Measurements from ENCODE around the gene XCR1. TPM values are rescaled to one million over a fixed set of nuclear protein-coding genes. Genes with fewer than 3 reads are reported as not detected.
A peak's percentile ranks its signal among the peaks of the same experiment; 100 is the strongest.
"Not testable (repeated sequence)": the region's sequence is repeated elsewhere in the genome, so short reads cannot be mapped to it uniquely, and the experiment has no call there.

XCR1 gene
- polyA plus RNA-seq, 1 donor = 0.35 TPM

DNA sequence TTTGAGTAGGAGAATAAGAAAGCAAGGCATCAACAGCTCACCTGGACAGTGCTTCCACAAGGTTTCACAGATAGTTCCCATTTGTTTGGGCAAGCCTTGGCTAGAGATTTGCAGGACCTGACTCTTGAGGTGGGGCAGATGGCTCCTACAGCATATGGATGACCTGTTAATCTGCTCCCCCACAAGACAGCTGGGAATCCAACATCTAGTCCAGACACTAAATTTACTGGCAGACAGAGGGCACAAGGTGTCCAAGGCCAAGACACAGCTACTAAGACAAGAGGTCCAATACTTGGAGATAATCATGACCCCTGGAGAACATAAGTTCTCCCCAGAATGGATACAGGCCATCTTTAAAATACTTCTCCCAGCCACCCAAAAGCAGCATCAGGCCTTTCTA lies 23.6 kb downstream of the XCR1 start:
- DNase-seq = not testable (repeated sequence)

GRCh38 chr3:46001178-46001577 lies 26.1 kb downstream of the XCR1 start:
- DNase-seq = no peak

DNA sequence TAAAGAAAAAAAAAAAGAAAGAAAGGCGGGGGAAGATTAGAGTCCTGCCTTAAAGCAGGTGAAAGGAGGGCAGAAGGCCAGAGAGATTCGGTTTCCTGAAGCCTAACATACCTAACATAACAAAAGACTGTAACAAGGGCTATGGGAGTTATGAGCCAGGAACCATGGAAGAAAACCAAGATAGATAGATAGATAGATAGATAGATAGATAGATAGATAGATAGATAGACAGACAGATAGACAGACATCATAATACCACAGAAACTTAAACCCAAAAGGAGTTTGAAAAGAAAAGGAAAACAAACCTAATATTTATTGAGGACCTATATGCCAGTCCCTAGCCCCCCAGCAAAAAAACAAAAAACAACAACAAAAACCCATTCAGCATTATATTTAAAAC lies 29.3 kb downstream of the XCR1 start:
- DNase-seq = no peak

GRCh38 chr3:45997499-45997898 lies 29.8 kb downstream of the XCR1 start:
- DNase-seq = not testable (repeated sequence)

DNA sequence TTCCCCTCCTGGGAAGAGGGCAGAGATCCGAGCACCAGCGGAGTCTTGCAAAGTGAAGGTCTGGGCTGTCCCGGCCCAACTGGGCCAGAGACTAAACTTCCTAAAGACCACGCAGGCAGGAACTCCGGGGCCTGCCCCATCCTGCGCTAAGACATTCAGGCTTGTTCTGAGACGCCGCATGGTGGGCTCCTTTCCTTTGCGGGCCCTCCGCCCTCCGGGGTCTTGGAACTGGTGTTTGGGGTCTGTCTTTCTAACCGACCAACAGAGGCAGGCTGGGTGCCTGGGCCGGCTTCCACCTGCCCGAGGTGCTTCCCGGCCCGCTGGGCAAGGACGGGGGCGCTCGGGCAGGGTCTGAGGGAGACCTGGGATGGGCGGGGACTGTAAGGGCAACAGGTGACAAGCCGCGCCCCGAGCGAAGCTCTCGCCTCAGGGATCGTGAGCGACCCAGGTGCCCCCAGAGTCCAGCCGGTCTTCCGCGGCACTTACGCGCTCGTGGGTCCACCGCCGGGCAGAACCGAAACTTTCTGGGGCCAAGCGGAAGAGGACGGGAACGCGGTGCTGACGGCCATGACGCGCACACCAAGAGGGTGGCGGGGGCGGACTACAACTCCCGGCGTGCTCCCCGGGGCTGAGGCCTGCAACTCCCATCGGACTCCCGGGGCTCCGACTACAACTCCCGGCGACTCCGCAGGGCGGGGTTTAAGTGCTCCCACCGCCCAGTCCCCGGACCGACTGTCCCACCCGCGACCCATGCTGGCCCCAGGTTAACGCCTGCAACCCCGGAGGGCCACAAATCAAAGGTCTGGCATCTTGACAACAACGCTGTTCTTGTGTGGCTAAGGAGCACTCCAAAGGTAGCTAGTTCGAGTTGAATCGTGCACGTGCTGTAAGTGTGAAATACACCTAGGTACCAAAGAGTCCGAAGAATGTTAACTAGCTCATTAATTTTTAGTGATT lies 31.8 kb downstream of the XCR1 start, which contains the start of gene FYCO1:
FYCO1 (minus strand) TSS at position 589 of the 957 bp plus-strand sequence. CDS start 10,914 bp downstream, outside the sequence.
- peak; percentile 90 for DNase-seq

GRCh38 chr3:45994419-45995235 lies 32.7 kb downstream of the XCR1 start:
- no peak for DNase-seq

DNA sequence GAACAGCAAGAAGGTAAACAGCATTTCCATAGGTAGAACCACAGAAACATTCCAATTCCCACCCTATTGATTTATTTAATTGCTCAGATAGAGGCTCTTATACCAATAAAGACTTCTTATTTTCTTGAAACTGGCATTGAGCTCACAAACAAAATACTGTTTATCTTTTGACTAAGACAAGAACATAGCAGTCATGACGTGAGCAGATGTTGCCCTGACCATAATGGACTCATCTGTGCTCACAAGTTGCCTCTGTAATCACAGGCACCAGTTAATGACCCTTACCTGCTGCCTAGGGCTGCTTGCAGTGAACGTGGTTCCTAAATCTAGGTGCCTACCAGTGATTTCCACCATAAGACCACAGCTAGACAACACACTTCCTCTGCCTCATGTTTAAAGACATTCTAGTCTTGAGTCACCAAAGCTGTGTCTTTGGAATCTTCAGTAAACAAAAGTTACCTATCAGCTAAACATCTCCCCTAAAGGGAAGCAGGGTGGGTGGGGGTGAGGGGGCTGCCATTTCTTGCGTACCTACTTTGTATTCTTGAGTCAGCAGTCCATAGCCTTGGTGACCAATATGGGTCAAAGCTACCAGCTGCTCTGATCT lies 33.8 kb downstream of the XCR1 start:
- DNase-seq = no peak

DNA sequence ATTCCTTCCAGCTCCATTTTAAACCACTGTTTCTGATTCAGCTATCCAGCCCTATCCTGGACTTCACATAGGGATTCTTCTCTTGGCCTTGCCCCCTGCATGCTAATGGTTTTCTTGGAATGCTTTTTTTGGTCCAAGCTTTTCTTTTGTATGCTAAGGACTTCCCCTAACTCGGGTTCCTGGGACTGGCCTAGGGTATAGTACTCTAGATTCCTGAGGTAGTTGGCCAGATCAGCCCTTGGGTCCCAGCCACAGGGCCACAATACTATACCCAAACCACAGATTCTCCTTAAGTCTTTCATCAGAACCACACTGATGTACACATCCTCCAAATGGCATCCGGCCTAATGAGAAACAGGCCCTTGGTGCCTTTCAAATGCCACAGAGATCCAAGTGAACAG lies 34.5 kb downstream of the XCR1 start:
- no peak for DNase-seq

DNA sequence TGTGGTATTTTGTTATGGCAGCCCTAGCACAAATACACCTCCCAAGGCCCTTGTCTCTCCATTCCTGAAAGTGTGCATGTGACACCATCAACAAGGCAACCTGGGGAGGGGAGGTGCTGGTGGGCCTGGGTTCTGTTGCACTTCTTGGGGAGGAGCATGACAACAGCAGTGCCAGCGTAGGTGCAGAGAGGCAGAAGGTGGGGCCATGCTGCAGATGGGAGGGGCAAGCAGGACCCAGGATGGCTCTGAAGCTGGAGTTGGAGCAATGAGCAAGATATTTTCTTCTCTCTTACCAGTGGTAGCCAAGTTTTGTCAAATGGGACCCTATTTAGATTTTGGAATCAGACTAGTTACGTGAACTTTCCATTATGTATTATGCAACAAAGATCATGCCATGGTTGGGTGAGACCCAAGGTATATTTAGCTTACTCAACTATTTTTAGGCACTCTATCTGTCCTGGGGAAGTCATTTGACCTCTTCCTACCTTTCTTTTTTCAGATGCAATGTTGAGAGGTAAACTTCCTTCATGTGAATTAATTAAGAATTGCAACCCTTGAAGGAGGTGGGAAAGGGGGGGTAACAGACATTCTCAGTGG lies 35.1 kb downstream of the XCR1 start:
- DNase-seq = no peak

DNA sequence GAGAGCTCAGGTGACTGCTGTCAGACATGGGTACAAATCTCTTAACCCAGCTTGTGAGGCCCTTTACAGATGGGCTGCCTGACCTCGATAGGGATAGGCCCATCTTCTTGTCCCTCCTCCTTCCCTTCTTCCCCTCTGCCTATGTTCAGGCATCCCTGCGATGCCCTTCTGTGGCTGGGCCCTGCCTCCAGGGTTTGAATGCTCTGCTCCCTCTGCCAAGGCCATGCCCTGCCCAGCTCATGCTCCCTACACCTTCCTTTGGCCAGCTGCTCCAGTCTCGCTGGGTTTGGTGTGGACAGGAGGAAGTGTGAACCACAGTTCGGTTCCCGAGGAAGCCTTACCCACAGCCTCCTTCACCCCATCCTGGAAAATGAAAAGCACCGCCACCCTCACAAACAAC lies 35.9 kb downstream of the XCR1 start:
- DNase-seq = no peak

GRCh38 chr3:45990181-45990580 lies 37.1 kb downstream of the XCR1 start:
- DNase-seq = no peak

DNA sequence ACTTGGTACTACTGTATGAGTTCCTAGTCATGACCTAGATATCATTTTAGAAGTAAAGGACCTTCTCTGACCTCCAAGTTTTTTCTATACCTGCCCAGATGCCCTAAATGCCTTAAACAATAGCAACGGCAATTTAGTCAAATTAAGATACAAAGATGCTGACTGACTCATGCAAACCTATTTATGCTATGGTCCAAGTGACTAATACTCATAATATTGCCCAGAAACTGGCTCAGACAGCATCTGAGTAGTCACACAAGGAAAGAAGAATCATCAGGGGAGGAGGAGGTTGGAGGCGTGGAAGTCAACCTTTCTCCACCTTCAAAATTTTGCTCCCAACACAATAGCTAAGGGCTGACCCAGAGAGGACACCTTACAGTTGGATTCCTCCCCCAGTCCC lies 38.5 kb downstream of the XCR1 start:
- DNase-seq = no peak

DNA sequence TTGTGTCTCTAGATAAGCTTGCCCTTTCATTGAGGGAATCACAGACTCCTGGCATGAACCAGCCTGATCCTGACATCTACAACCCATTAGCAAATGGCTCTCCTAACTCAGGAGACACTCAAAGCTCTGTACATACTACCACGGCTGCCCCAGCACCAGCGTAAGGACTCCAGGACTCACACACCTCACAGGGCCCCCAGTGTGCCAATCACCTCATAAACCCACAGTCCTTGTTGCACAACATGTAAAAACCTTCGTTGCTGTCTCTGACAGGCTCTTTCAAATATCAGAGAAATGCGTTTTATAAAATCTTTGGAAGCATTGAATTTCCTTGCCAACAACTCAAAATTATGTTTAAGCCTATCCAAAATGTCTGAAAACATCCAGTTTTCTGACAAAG lies 38.9 kb downstream of the XCR1 start:
- DNase-seq = no peak

GRCh38 chr3:45987368-45988291 lies 39.7 kb downstream of the XCR1 start:
- DNase-seq = peak; percentile 53

- DNase-seq = no peak
These were observed 40.8 kb downstream of the XCR1 start for GRCh38 chr3:45986303-45986982.

- no peak for DNase-seq
These were observed 41.6 kb downstream of the XCR1 start for GRCh38 chr3:45985532-45986302.

DNA sequence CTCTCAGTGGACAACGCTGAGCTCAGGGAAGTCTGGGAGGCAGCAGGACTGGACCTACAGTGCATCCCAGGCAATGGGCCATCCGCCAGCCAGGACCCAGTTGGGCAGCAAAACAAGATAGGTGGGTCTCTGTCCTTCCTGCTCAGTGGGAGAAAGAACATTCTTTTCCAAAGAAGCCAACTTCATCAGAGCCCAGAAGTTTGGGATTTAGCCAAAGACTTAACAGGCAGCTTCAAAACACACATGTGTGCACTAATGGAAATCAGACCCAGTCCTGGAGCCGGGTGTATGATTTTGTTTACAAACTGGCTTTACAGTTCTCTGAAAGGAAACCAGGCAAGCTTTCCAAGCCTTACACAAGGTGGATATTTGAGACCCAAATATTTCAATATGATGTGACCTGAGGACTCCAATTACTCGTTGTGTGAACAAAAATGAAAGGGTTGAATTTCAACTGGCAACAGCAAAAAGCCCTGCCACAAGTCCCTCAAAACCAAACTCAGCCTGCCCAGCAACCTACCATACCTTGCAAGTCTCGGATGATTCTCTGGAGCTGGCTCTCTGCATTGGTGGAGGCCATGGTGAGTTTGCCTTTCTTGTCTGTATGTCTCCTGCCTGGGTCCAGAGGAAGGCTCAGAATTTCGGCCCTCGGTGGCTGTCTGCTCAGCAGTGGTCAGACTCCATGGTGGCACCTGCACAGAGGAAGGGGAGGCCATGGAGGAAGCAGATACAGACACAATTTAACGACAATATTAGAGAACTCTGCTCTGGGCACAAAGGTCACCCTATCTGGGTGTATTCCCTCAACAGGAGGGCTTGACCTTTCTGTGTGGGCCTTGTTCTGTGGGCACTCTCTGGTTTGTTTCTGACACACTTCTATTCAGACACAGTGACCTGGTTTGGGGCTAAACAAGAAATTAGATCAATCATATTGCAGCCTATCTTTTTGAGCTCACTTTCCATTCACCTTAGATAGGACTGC lies 42.7 kb downstream of the XCR1 start:
- peak; percentile 43 for DNase-seq

- DNase-seq = no peak
These were observed 43.5 kb downstream of the XCR1 start for GRCh38 chr3:45983770-45984169.
